H1 (cell line): ENCODE measurements around the gene TIMP3. TPM values are rescaled to one million over a fixed set of nuclear protein-coding genes. Genes with fewer than 3 reads are reported as not detected.

Source experiments
- CTCF ChIA-PET: fragments of 300-600 bp; sonication (Branson Sonifier 250); formaldehyde crosslinking; loops from one replicate; lab custom pipeline; 2021; ENCODE audit not compliant: partially characterized antibody; lab: Charles Lee
- POLR2A ChIA-PET: fragments of 300-600 bp; sonication (Branson Sonifier 250); formaldehyde crosslinking; loops from one replicate; lab custom pipeline; 2021; ENCODE audit warnings: inconsistent platforms; ENCODE audit not compliant: partially characterized antibody; lab: Charles Lee
- DNase-seq, 2 experiments: peaks; one replicate each; pipeline versions ENCODE4 v3.0.0 to v3.0.0-alpha.2; 2010 to 2022; ENCODE audit warnings: low spot score in 2 of 2, low read depth in 1 of 2, mixed read lengths in 1 of 2
- FAIRE-seq: peaks from 2 replicates; lab custom pipeline; 2011; peaks lifted over from hg19 to GRCh38; lab: Jason Lieb, UNC
- H2AFZ ChIP-seq: 2 replicates; pipeline ENCODE4 v1.8.1; 2012; ENCODE audit warnings: low read length, inconsistent platforms
- H2AK5ac ChIP-seq: 2 replicates; pipeline ENCODE4 v1.6.1; 2013; ENCODE audit warnings: low read depth, low read length
- H2BK120ac ChIP-seq: replicated peaks from 2 replicates; pipeline ENCODE3; 2013; ENCODE audit warnings: low read depth, low read length, inconsistent platforms
- H2BK12ac ChIP-seq: 2 replicates; pipeline ENCODE4 v1.6.1; 2013; ENCODE audit warnings: low read depth, low read length
- H2BK15ac ChIP-seq: 2 replicates; pipeline ENCODE4 v1.6.1; 2013; ENCODE audit warnings: low read length
- H2BK20ac ChIP-seq: 2 replicates; pipeline ENCODE4 v1.6.1; 2013; ENCODE audit warnings: low read length
- H2BK5ac ChIP-seq: 2 replicates; pipeline ENCODE4 v1.6.1; 2013; ENCODE audit warnings: low read depth, low read length
- H3K14ac ChIP-seq: 2 replicates; pipeline ENCODE4 v1.6.1; 2013; ENCODE audit warnings: inconsistent platforms; ENCODE audit not compliant: insufficient read length
- H3K18ac ChIP-seq: 2 replicates; pipeline ENCODE4 v1.6.1; 2013; ENCODE audit warnings: low read length; ENCODE audit errors: extremely low read depth
- H3K23ac ChIP-seq: 2 replicates; pipeline ENCODE4 v1.6.1; 2013; ENCODE audit warnings: inconsistent platforms; ENCODE audit not compliant: insufficient read length
- H3K23me2 ChIP-seq: 2 replicates; pipeline ENCODE4 v1.6.1; 2013; ENCODE audit warnings: low read depth, low read length
- H3K27ac ChIP-seq: 2 replicates; pipeline ENCODE4 v1.6.1; 2011; ENCODE audit warnings: low read depth, low read length, inconsistent platforms
- H3K27me3 ChIP-seq, 4 experiments: replicated peaks in 1 of 4; 1 replicate in 1 of 4; 2 replicates in 3 of 4; pipeline versions ENCODE4 v1.6.1 to v1.8.1; 2011 to 2013; ENCODE audit warnings: low read length in 3 of 4, mild to moderate bottlenecking in 3 of 4, inconsistent platforms in 2 of 4, mixed read lengths in 2 of 4, moderate library complexity in 1 of 4; ENCODE audit not compliant: control insufficient read depth in 3 of 4, insufficient read depth in 3 of 4; ENCODE audit errors: extremely low read depth in 1 of 4
- H3K36me3 ChIP-seq, 4 experiments: 2 replicates each; pipeline versions ENCODE4 v1.6.1 to v1.8.1; 2011 to 2013; ENCODE audit warnings: mild to moderate bottlenecking in 4 of 4, low read length in 3 of 4, moderate library complexity in 2 of 4, control low read depth in 1 of 4, inconsistent platforms in 1 of 4; ENCODE audit not compliant: insufficient read depth in 4 of 4, control insufficient read depth in 2 of 4
- H3K4ac ChIP-seq: replicated peaks from 2 replicates; pipeline ENCODE3; 2013; ENCODE audit warnings: low read length, low read depth, mixed read lengths, inconsistent platforms; ENCODE audit not compliant: insufficient read length
- H3K4me1 ChIP-seq, 4 experiments: replicated peaks in 1 of 4; 1 replicate in 1 of 4; 2 replicates in 3 of 4; pipeline versions ENCODE4 v1.6.1 to v1.8.1; 2011 to 2013; ENCODE audit warnings: low read length in 3 of 4, inconsistent platforms in 2 of 4, mixed read lengths in 1 of 4; ENCODE audit not compliant: insufficient read depth in 4 of 4, control insufficient read depth in 3 of 4
- H3K4me2 ChIP-seq, 2 experiments: 2 replicates each; pipeline versions ENCODE4 v1.6.1 to v1.8.1; 2011 to 2013; ENCODE audit warnings: low read depth in 2 of 2, low read length in 2 of 2, control low read depth in 1 of 2, inconsistent platforms in 1 of 2, mild to moderate bottlenecking in 1 of 2; ENCODE audit not compliant: insufficient read depth in 1 of 2
- H3K4me3 ChIP-seq, 4 experiments: fragments of 200-600, 300-600 bp in 1 of 4; sonication (generic), shearing (Covaris generic), sonication (Bioruptor Twin) in 1 of 4; 2 replicates each; pipeline versions ENCODE4 v1.5.1 to v1.8.1; 2011 to 2016; ENCODE audit warnings: low read length in 4 of 4, low read depth in 3 of 4, control low read depth in 2 of 4, inconsistent platforms in 2 of 4, mild to moderate bottlenecking in 2 of 4, mixed read lengths in 1 of 4, moderate library complexity in 1 of 4; ENCODE audit not compliant: insufficient read depth in 2 of 4; ENCODE audit errors: extremely low read depth in 1 of 4
- H3K56ac ChIP-seq: replicated peaks from 2 replicates; pipeline ENCODE3; 2013; ENCODE audit warnings: low read depth, mild to moderate bottlenecking, mixed read lengths, low read length, inconsistent platforms; ENCODE audit not compliant: insufficient read length
- H3K79me1 ChIP-seq: 2 replicates; pipeline ENCODE4 v1.6.1; 2013; ENCODE audit warnings: low read depth, low read length, control low read depth
- H3K79me2 ChIP-seq, 2 experiments: 2 replicates each; pipeline versions ENCODE4 v1.6.1 to v1.8.1; 2012 to 2013; ENCODE audit warnings: low read length in 2 of 2, mild to moderate bottlenecking in 2 of 2, inconsistent platforms in 1 of 2; ENCODE audit not compliant: insufficient read depth in 2 of 2, control insufficient read depth in 1 of 2
- H3K9ac ChIP-seq, 4 experiments: replicated peaks in 1 of 4; 1 replicate in 1 of 4; 2 replicates in 3 of 4; pipeline versions ENCODE4 v1.6.1 to v1.8.1; 2011 to 2013; ENCODE audit warnings: low read depth in 3 of 4, low read length in 3 of 4, control low read depth in 2 of 4, mild to moderate bottlenecking in 2 of 4, moderate library complexity in 2 of 4, inconsistent platforms in 1 of 4; ENCODE audit errors: extremely low read depth in 1 of 4
- H3K9me3 ChIP-seq, 2 experiments: 2 replicates each; pipeline versions ENCODE4 v1.6.1 to v1.8.1; 2012 to 2013; ENCODE audit warnings: mild to moderate bottlenecking in 2 of 2, moderate library complexity in 2 of 2, control low read depth in 1 of 2, inconsistent platforms in 1 of 2, low read depth in 1 of 2, low read length in 1 of 2, mixed read lengths in 1 of 2; ENCODE audit not compliant: insufficient read depth in 2 of 2
- H4K20me1 ChIP-seq, 2 experiments: replicated peaks in 1 of 2; 2 replicates each; pipeline versions ENCODE3 to v1.8.1; 2011 to 2013; ENCODE audit warnings: inconsistent platforms in 2 of 2, low read length in 2 of 2, mild to moderate bottlenecking in 1 of 2; ENCODE audit not compliant: insufficient read depth in 2 of 2, control insufficient read depth in 1 of 2
- H4K5ac ChIP-seq: 2 replicates; pipeline ENCODE4 v1.6.1; 2013; ENCODE audit warnings: low read length, low read depth, mixed read lengths, inconsistent platforms; ENCODE audit not compliant: insufficient read length
- H4K8ac ChIP-seq: 2 replicates; pipeline ENCODE4 v1.8.0; 2013; ENCODE audit warnings: mild to moderate bottlenecking, moderate library complexity, low read length, inconsistent platforms; ENCODE audit not compliant: insufficient read depth; ENCODE audit errors: extremely low read depth
- H4K91ac ChIP-seq: replicated peaks from 2 replicates; pipeline ENCODE3; 2013; ENCODE audit warnings: low read length, mixed read lengths, inconsistent platforms; ENCODE audit not compliant: insufficient read length
- CEBPB ChIP-seq: IDR thresholded peaks from 2 replicates; pipeline ENCODE4 v1.6.1; 2012; ENCODE audit warnings: low read depth, low read length
- HDAC6 ChIP-seq: IDR thresholded peaks from one replicate; pipeline ENCODE4 v1.7.1; 2012; ENCODE audit warnings: low read depth, mild to moderate bottlenecking, inconsistent platforms, low read length, moderate library complexity
- RBBP5 ChIP-seq: IDR thresholded peaks from 2 replicates; pipeline ENCODE4 v1.7.1; 2012; ENCODE audit warnings: low read depth, mild to moderate bottlenecking, inconsistent platforms, low read length, moderate library complexity, borderline replicate concordance
- SRF ChIP-seq: IDR thresholded peaks from 2 replicates; pipeline ENCODE4 v1.6.1; 2011; ENCODE audit warnings: mild to moderate bottlenecking, low read depth, low read length, moderate library complexity
- WGBS, 2 experiments: shearing (Covaris generic) in 1 of 2; methylation state at CpG; one replicate each; pipeline versions ENCODE4 v1.1.6 to v1.1.7; 2013 to 2015; ENCODE audit warnings: low lambda C conversion rate in 2 of 2, mixed read lengths in 2 of 2, inconsistent platforms in 1 of 2, low coverage in 1 of 2, missing lambda C conversion rate in 1 of 2; ENCODE audit not compliant: insufficient replicate concordance in 2 of 2, insufficient coverage in 1 of 2, insufficient read length in 1 of 2; ENCODE audit errors: extremely low coverage in 1 of 2, missing lambda C conversion rate in 1 of 2; 5-methylcytosine and 5-hydroxymethylcytosine counted together
- polyA plus RNA-seq, 7 experiments: library from polyadenylated mRNA; depleted of rRNA in 3 of 7; stranded (reverse) in 5 of 7; unstranded in 2 of 7; fragments of >200 nt in 5 of 7; fragments of 200-250 nt in 2 of 7; gene quantifications; 1 replicate in 5 of 7; 2 replicates in 1 of 7; 4 replicates in 1 of 7; pipeline versions ENCODE4 v1.2.1 to v1.2.3, GENCODE V29; 2011 to 2013; ENCODE audit warnings: missing spikeins in 2 of 7, mixed read lengths in 2 of 7
- total RNA-seq: library from RNA; stranded (reverse); fragmentation: NEBNext Ultra II Directional; extraction: Animal tissue kit (Norgen Biotek cat#: 25700); gene quantifications from 2 replicates; pipeline ENCODE4 v1.2.1, GENCODE V29; 2021

The TIMP3 gene
- total and polyA plus RNA-seq, 2 of the 8 experiments (the other 6 are each of a cell fraction or from before 2014, with no cell fraction given) = 1.3 to 4.7 TPM

DNA sequence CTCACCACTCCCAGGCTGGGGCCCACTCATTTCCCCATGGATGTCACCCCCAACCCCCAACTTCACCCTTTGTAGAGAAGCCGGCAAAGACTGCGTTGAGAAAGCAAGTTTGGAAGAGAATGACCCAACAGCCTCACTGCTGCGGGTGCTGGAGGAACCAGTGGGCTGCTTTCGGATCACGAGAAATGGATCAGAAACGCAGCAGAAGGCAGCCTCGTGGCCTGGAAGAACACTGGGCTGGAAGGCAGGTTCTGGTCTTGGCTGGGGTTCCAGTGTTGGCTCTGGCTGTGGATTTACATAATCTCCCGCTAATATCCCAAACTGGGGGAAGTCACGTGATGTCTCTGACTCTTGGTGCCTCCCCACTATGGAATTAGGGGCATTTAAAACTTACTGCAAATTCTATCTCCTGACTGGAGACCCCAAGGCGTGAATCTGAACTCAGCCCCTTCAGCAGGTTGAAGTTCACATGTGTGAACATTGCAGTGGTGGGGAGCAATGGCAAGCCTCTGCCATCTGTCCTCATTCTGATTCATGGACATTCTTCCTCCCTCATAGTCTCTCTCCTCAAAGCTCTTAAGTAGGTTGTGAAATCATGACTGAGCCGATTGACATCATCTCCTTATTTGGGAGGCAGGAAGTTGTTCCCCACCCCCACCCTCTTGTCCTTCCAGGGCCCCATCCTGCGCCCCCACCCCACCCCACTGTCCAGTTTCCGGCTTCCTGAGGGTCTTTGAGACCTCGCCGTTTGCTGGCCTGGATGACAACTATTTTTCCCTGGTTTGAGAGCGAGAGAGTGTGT is 37.0 kb upstream of the TIMP3 start:
- FAIRE-seq = no peak
- POLR2A ChIA-PET = interaction anchor here (1.1 kb wide), 1 partner anchor 18 kb away, joined by 3 read pairs; no protein-coding TSS in a partner anchor
- H3K79me2 ChIP-seq = no peaks in the 10 kb centered on the region
- H3K4me1 ChIP-seq = peaks cover 0 to 4% (median 0%) of the 10 kb centered on the region in 4 experiments; a peak in 4 of 7 replicates
- no peak overlapping the region for H4K91ac ChIP-seq
- TF ChIP-seq RBBP5 (no peak), HDAC6 (no peak), SRF (peak; percentile 67), CEBPB (0 out of 2 replicates have a peak, but pooled peaks have one; percentile 11)
- H2AK5ac ChIP-seq = no peak overlapping the region
- H2BK12ac ChIP-seq = no peak overlapping the region
- no peak overlapping the region for H2BK120ac ChIP-seq
- no peaks in the 10 kb centered on the region for H3K9me3 ChIP-seq
- no peak overlapping the region for H4K5ac ChIP-seq
- no peak for DNase-seq
- H3K4ac ChIP-seq = no peak overlapping the region
- no peak overlapping the region for H3K18ac ChIP-seq
- H4K20me1 ChIP-seq = peaks cover 0 to 2% of the 10 kb centered on the region in 2 experiments
- no peaks in the 10 kb centered on the region for H3K79me1 ChIP-seq
- no peak overlapping the region for H2AFZ ChIP-seq
- H3K4me3 ChIP-seq = no peak overlapping the region
- no peak overlapping the region for H3K27ac ChIP-seq
- H3K23me2 ChIP-seq = no peaks in the 10 kb centered on the region; the same call in 1 of the 2 replicates
- H2BK20ac ChIP-seq = no peak overlapping the region
- no peak overlapping the region for H3K56ac ChIP-seq
- no peaks in the 10 kb centered on the region; a peak in 1 of 8 replicates for H3K36me3 ChIP-seq
- H3K27me3 ChIP-seq = no peaks in the 10 kb centered on the region; a peak in 1 of 7 replicates
- H3K4me2 ChIP-seq = no peak overlapping the region; a peak in 1 of 4 replicates
- no peak overlapping the region for H3K23ac ChIP-seq
- CTCF ChIA-PET = interaction anchor here (0.8 to 2.7 kb wide), 5 partner anchors 12 to 32 kb away, joined by 3 to 22 read pairs (median 6); no protein-coding TSS in a partner anchor
- WGBS, 2 experiments = 93% methylated on average over 13 of the region's 16 CpGs; no CpG with 5 or more reads in 1 of the 2 experiments
- no peak overlapping the region for H4K8ac ChIP-seq
- no peak overlapping the region for H2BK5ac ChIP-seq
- no peak overlapping the region for H3K9ac ChIP-seq
- no peak overlapping the region for H2BK15ac ChIP-seq
- H3K14ac ChIP-seq = no peak overlapping the region
